22Rv1 (cell line): Measurements from ENCODE around the gene ZNF862.

ENCODE experiments used
- CTCF ChIP-seq: fragments of 450-650 bp; IDR thresholded peaks from 2 replicates; pipeline ENCODE4 v1.5.1; 2017; ENCODE audit warnings: mild to moderate bottlenecking
- ZFX ChIP-seq: fragments of 450-650 bp; IDR thresholded peaks from 2 replicates; pipeline ENCODE4 v1.6.1; 2017; ENCODE audit warnings: antibody characterized with exemption, borderline replicate concordance

GRCh38 chr7:149816267-149816751 is 21.9 kb upstream of the ZNF862 start:
- no peak for TF ChIP-seq CTCF
- no peak for TF ChIP-seq ZFX
